WTC11 (cell line): ENCODE results near the gene PRKN. TPM values are rescaled to one million over a fixed set of nuclear protein-coding genes. Genes with fewer than 3 reads are reported as not detected.
A peak's percentile ranks its signal among the peaks of the same experiment; 100 is the strongest.

ENCODE experiments used
- ATAC-seq: fragments of 200-7000 bp; cut with Tn5 transposase; 2 replicates; pipeline ENCODE4 v1.10.0; 2021; ENCODE audit warnings: mild to moderate bottlenecking, moderate library complexity
- CTCF ChIA-PET: fragments of 300-600 bp; sonication (Branson Sonifier 250); formaldehyde crosslinking; loops from one replicate; lab custom pipeline; 2021; ENCODE audit warnings: antibody characterized with exemption; lab: Charles Lee
- POLR2A ChIA-PET: fragments of 350-600 bp; sonication (Branson Sonifier 250); formaldehyde crosslinking; loops from one replicate; lab custom pipeline; 2021; ENCODE audit warnings: antibody characterized with exemption; lab: Charles Lee
- DNase-seq: peaks from one replicate; pipeline ENCODE4 v3.0.0; 2021; ENCODE audit warnings: low spot score
- H3K27ac Mint-ChIP-seq: 2 replicates; pipeline ENCODE4 v1.8.0; 2021; ENCODE audit warnings: mixed read lengths
- H3K27me3 Mint-ChIP-seq: 2 replicates; pipeline ENCODE4 v1.8.0; 2021; ENCODE audit warnings: low read depth, mild to moderate bottlenecking, moderate library complexity, mixed read lengths
- H3K36me3 Mint-ChIP-seq: 2 replicates; pipeline ENCODE4 v1.8.0; 2021; ENCODE audit warnings: mixed read lengths
- H3K4me1 Mint-ChIP-seq: 2 replicates; pipeline ENCODE4 v1.8.0; 2022; ENCODE audit warnings: mixed read lengths
- H3K4me3 Mint-ChIP-seq: 2 replicates; pipeline ENCODE4 v1.8.0; 2021; ENCODE audit warnings: mild to moderate bottlenecking, moderate library complexity, mixed read lengths
- H3K9me3 Mint-ChIP-seq: 2 replicates; pipeline ENCODE4 v1.8.0; 2021; ENCODE audit warnings: mixed read lengths
- ATF6 ChIP-seq: sonication (generic); formaldehyde crosslinking; IDR thresholded peaks from 2 replicates; pipeline ENCODE4 v1.8.1; 2023; ENCODE audit warnings: mild to moderate bottlenecking, missing genetic modification reagents
- CREM ChIP-seq: sonication (generic); formaldehyde crosslinking; IDR thresholded peaks from 2 replicates; pipeline ENCODE4 v1.8.1; 2022; ENCODE audit warnings: mild to moderate bottlenecking, missing genetic modification reagents, moderate library complexity
- CTCF ChIP-seq: fragments of 200-600 bp; IDR thresholded peaks from 2 replicates; pipeline ENCODE4 v1.8.0; 2022; ENCODE audit warnings: antibody characterized with exemption
- EMX1 ChIP-seq: fragments of 250-450 bp; sonication (Bioruptor Pico); IDR thresholded peaks from 2 replicates; pipeline ENCODE4 v1.8.0; 2021; ENCODE audit warnings: mild to moderate bottlenecking
- GRHL2 ChIP-seq: fragments of 250-450 bp; sonication (Bioruptor Pico); IDR thresholded peaks from 2 replicates; pipeline ENCODE4 v1.8.0; 2022; ENCODE audit warnings: mild to moderate bottlenecking, moderate library complexity; ENCODE audit not compliant: insufficient replicate concordance, severe bottlenecking
- NFATC4 ChIP-seq: fragments of 250-450 bp; sonication (Bioruptor Pico); IDR thresholded peaks from 2 replicates; pipeline ENCODE4 v1.9.0; 2021; ENCODE audit warnings: mild to moderate bottlenecking
- NFE2L1 ChIP-seq: sonication (generic); formaldehyde crosslinking; IDR thresholded peaks from 2 replicates; pipeline ENCODE4 v1.8.1; 2023; ENCODE audit warnings: missing genetic modification reagents
- NR3C1 ChIP-seq: sonication (generic); formaldehyde crosslinking; conservative IDR thresholded peaks from 2 replicates; pipeline ENCODE4 v1.8.1; 2023; ENCODE audit warnings: low read depth, mild to moderate bottlenecking, missing genetic modification reagents
- RORB ChIP-seq: fragments of 250-450 bp; sonication (Bioruptor Pico); IDR thresholded peaks from 2 replicates; pipeline ENCODE4 v1.9.0; 2021; ENCODE audit warnings: mild to moderate bottlenecking
- ZNF219 ChIP-seq: sonication (generic); formaldehyde crosslinking; IDR thresholded peaks from 2 replicates; pipeline ENCODE4 v1.8.0; 2023; ENCODE audit warnings: missing genetic modification reagents, mild to moderate bottlenecking, borderline replicate concordance
- ZNF263 ChIP-seq: sonication (generic); formaldehyde crosslinking; IDR thresholded peaks from 2 replicates; pipeline ENCODE4 v1.8.1; 2022; ENCODE audit warnings: low read depth, mild to moderate bottlenecking, moderate library complexity, missing genetic modification reagents
- ZNF317 ChIP-seq: sonication (generic); formaldehyde crosslinking; IDR thresholded peaks from 2 replicates; pipeline ENCODE4 v1.8.1; 2023; ENCODE audit warnings: low read depth, mild to moderate bottlenecking, moderate library complexity, missing genetic modification reagents, borderline replicate concordance
- ZNF425 ChIP-seq: fragments of 250-450 bp; sonication (Bioruptor Pico); conservative IDR thresholded peaks from 2 replicates; pipeline ENCODE4 v1.9.0; 2021; ENCODE audit warnings: mild to moderate bottlenecking
- total RNA-seq: library from RNA; stranded (reverse); gene quantifications from 3 replicates; pipeline ENCODE4 v1.2.3, GENCODE V29; 2021
- TF ChIP-seq, protein P1 (sequence below): fragments of 250-450 bp; sonication (Bioruptor Pico); IDR thresholded peaks from 2 replicates; pipeline ENCODE4 v1.9.0; 2021; ENCODE audit warnings: moderate library complexity, mild to moderate bottlenecking, inconsistent platforms, borderline replicate concordance
- TF ChIP-seq, protein P2 (sequence below): sonication (generic); formaldehyde crosslinking; IDR thresholded peaks from 2 replicates; pipeline ENCODE4 v1.8.0; 2022; ENCODE audit warnings: mild to moderate bottlenecking, missing genetic modification reagents
- TF ChIP-seq, protein P3 (sequence below): sonication (generic); formaldehyde crosslinking; IDR thresholded peaks from 2 replicates; pipeline ENCODE4 v1.8.1; 2023; ENCODE audit warnings: mild to moderate bottlenecking, missing genetic modification reagents, moderate library complexity

Gene PRKN
- total RNA-seq, 1 experiment from 2014 or later = 0.59 TPM

DNA sequence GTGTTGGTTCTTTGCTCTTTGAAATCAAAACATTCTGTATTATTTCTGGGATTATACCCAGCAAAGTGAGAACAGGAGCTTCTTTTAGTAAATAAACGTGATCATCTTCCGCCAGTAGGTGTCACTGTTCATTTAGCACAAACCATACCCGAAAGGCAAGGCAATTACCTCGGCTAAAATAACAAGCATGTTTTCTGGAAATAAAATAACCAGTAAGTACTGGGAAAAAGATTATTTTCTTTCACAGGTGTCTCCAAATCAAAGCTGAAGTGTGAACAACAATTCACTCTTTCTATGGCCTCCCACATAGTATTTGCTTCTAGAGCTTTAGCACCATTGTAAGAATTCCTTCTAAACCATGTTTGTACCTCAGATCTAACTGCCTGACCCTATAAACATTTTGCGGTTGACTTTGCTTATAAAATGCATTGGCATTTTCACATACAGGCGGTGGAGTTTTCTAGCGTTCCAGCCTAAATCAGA is 1309.1 kb downstream of the PRKN start:
- no peak overlapping the region for H3K27ac Mint-ChIP-seq
- TF ChIP-seq CTCF = peak; percentile 73
- no peak for TF ChIP-seq ZNF219 (CRISPR knock-in tag)
- TF ChIP-seq, all 79 proteins: peak for 1
- POLR2A ChIA-PET = no interaction called here
- Mint-ChIP-seq H3K4me3 (no peak overlapping the region), H3K9me3 (no peaks in the 10 kb centered on the region), H3K36me3 (no peaks in the 10 kb centered on the region), H3K27me3 (0 out of 2 replicates have a peak, but pooled peaks cover 3% of the 10 kb centered on the region), H3K4me1 (peaks cover 27% of the 10 kb centered on the region)
- ATAC-seq (peak; percentile 33; the same call in 1 of the 2 replicates), DNase-seq (no peak)
- CTCF ChIA-PET = interaction anchor here (0.6 to 2.6 kb wide), 64 partner anchors 8 to 848 kb away, joined by 3 to 47 read pairs (median 4); partner anchors contain the start of gene AGPAT4

DNA sequence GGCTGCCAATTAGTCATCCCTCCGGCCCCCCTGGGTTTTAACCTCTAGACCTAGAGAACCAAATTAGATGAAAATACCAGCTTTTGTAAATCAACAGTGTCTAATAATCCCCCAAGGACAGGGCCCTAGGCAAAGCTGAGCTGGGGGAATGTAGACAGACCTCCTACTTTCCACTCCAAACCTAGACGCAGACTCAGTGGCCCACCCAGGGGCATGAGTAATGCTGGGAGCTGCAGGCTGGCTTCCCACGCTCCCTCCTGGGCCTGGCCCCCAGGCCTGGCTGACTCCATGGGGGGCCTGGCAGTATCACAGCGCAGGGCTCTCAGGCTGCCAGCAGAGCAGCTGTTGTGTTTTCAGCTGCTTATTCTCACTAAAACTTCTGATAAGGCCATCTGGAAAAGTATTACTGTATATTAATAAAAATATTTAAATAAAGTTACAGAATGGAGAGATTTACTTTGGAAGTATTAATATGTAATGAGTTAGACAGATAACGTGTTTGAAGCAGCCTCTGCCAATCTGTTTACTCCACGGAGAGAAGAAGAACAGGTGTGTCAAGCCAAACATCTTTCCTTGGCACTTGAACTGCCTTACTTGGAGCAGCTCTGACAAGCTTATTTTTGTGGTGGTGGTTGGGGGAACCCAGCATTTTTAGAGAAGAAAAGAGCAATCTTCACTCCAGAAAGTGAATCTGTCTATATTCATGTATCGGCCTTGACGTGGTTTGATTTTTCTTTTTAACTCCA is 1309.7 kb downstream of the PRKN start:
- no peaks in the 10 kb centered on the region for H3K36me3 Mint-ChIP-seq
- H3K27ac Mint-ChIP-seq = no peak overlapping the region
- ChIA-PET CTCF (interaction anchor here (0.6 to 2.6 kb wide), 65 partner anchors 8 to 848 kb away, joined by 3 to 47 read pairs (median 4); partner anchors contain the start of gene AGPAT4), POLR2A (no interaction called here)
- H3K9me3 Mint-ChIP-seq = no peaks in the 10 kb centered on the region
- TF ChIP-seq, protein P1, sequence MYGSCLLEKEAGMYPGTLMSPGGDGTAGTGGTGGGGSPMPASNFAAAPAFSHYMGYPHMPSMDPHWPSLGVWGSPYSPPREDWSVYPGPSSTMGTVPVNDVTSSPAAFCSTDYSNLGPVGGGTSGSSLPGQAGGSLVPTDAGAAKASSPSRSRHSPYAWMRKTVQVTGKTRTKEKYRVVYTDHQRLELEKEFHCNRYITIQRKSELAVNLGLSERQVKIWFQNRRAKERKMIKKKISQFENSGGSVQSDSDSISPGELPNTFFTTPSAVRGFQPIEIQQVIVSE (CRISPR knock-in tag) = no peak
- TF ChIP-seq, protein P2, sequence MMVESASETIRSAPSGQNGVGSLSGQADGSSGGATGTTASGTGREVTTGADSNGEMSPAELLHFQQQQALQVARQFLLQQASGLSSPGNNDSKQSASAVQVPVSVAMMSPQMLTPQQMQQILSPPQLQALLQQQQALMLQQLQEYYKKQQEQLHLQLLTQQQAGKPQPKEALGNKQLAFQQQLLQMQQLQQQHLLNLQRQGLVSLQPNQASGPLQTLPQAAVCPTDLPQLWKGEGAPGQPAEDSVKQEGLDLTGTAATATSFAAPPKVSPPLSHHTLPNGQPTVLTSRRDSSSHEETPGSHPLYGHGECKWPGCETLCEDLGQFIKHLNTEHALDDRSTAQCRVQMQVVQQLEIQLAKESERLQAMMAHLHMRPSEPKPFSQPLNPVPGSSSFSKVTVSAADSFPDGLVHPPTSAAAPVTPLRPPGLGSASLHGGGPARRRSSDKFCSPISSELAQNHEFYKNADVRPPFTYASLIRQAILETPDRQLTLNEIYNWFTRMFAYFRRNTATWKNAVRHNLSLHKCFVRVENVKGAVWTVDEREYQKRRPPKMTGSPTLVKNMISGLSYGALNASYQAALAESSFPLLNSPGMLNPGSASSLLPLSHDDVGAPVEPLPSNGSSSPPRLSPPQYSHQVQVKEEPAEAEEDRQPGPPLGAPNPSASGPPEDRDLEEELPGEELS (CRISPR knock-in tag) = no peak
- no peak for TF ChIP-seq EMX1 (CRISPR knock-in tag)
- TF ChIP-seq, protein P3, sequence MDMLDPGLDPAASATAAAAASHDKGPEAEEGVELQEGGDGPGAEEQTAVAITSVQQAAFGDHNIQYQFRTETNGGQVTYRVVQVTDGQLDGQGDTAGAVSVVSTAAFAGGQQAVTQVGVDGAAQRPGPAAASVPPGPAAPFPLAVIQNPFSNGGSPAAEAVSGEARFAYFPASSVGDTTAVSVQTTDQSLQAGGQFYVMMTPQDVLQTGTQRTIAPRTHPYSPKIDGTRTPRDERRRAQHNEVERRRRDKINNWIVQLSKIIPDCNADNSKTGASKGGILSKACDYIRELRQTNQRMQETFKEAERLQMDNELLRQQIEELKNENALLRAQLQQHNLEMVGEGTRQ (CRISPR knock-in tag) = no peak
- no peak for TF ChIP-seq ZNF425 (CRISPR knock-in tag)
- no peak for TF ChIP-seq CREM (CRISPR knock-in tag)
- no peak for TF ChIP-seq RORB (CRISPR knock-in tag)
- DNase-seq (no peak), ATAC-seq (peak; percentile 19)
- 0 out of 2 replicates have a peak, but pooled peaks cover 3% of the 10 kb centered on the region for H3K27me3 Mint-ChIP-seq
- H3K4me1 Mint-ChIP-seq = peaks cover 27% of the 10 kb centered on the region
- no peak overlapping the region for H3K4me3 Mint-ChIP-seq

- CTCF ChIA-PET = interaction anchor here (1.1 to 2.3 kb wide), 2 partner anchors 22 to 82 kb away, joined by 4 to 7 read pairs; no protein-coding TSS in a partner anchor
- peak; percentile 27 for ATAC-seq
- TF ChIP-seq NR3C1 (CRISPR knock-in tag) = no peak
- TF ChIP-seq GRHL2 = no peak
- TF ChIP-seq ZNF263 (CRISPR knock-in tag) = no peak
- TF ChIP-seq ZNF317 (CRISPR knock-in tag) = no peak
- TF ChIP-seq NFE2L1 = no peak
- TF ChIP-seq CTCF = no peak
- TF ChIP-seq ATF6 (CRISPR knock-in tag) = no peak
- no peak for TF ChIP-seq NFATC4 (CRISPR knock-in tag)
Observed at GRCh38 chr6:161415302-161415855, 1312.2 kb downstream of the PRKN start.

More at GRCh38 chr6:161415302-161415855, 1312.2 kb downstream of the PRKN start:
- Mint-ChIP-seq H3K27ac (no peak overlapping the region), H3K9me3 (no peaks in the 10 kb centered on the region; the same call in 1 of the 2 replicates), H3K4me3 (no peak overlapping the region), H3K4me1 (peaks cover 27% of the 10 kb centered on the region), H3K27me3 (0 out of 2 replicates have a peak, but pooled peaks cover 3% of the 10 kb centered on the region), H3K36me3 (no peaks in the 10 kb centered on the region)
- POLR2A ChIA-PET = no interaction called here
- DNase-seq = no peak
